ENCODE results near the gene HKDC1. TPM values are rescaled to one million over a fixed set of nuclear protein-coding genes. Genes with fewer than 3 reads are reported as not detected.

HKDC1 gene
- total RNA-seq, 1 donor from 2014 or later, result 0.58 TPM

GRCh38 chr10:69316313-69317059 is 96.4 kb downstream of the HKDC1 start:
- no peak for DNase-seq (ENCODE audit: extremely low read depth, low read depth, low spot score)

Other genes with a start within 250 kb of the HKDC1 start
- gene KIFBP, start 231.5 kb upstream of the HKDC1 start, total RNA-seq, result 51.1 and 56.7 TPM in 2 replicates
- 380 and 694 TPM in 2 replicates for gene SRGN, start 132.2 kb upstream of the HKDC1 start, total RNA-seq
- gene VPS26A, start 96.2 kb upstream of the HKDC1 start, total RNA-seq, result 43.9 and 55.7 TPM in 2 replicates
- gene SUPV3L1, start 40.1 kb upstream of the HKDC1 start, total RNA-seq, result 19.8 and 23.7 TPM in 2 replicates
- gene HK1, start 58.2 kb downstream of the HKDC1 start, total RNA-seq, result 125 and 133 TPM in 2 replicates
- gene TACR2, start 196.6 kb downstream of the HKDC1 start, total RNA-seq, result 0.58 TPM in 1 of 2 replicates, not detected in the other
- gene TSPAN15, start 231.1 kb downstream of the HKDC1 start, total RNA-seq, result 189 and 426 TPM in 2 replicates